T47D (cell line): ENCODE measurements around the gene MAML3.

Experiments
- DNase-seq, 2 experiments: peaks; one replicate each; pipeline versions ENCODE4 v3.0.0 to v3.0.0-alpha.2; 2011 to 2012; ENCODE audit warnings: low read depth in 1 of 2, low spot score in 1 of 2
- JUND ChIP-seq: IDR thresholded peaks from 2 replicates; pipeline ENCODE4 v1.6.1; 2012; ENCODE audit warnings: low read depth
- in situ Hi-C: cut with HindIII; loops from 2 replicates; pipeline ENCODE4 v1.10.0; 2016; ENCODE audit warnings: low sequenced_read_pairs, low pct_unique_long_range_greater_than_20kb

MAML3 gene

GRCh38 chr4:139878050-139878449 is 275.9 kb downstream of the MAML3 start:
- TF ChIP-seq JUND: no peak
- in situ Hi-C loops: no loop called here
- no peak for DNase-seq

GRCh38 chr4:139876337-139876941 is 277.5 kb downstream of the MAML3 start:
- no peak for TF ChIP-seq JUND
- in situ Hi-C loops: no loop called here
- no peak for DNase-seq

- TF ChIP-seq JUND: no peak
- peak in 1 of 2 experiments; percentile 10 for DNase-seq
- in situ Hi-C loops: no loop called here
Measured at GRCh38 chr4:139875411-139875825, 278.6 kb downstream of the MAML3 start.

GRCh38 chr4:139873111-139873860 is 280.7 kb downstream of the MAML3 start:
- DNase-seq: no peak
- in situ Hi-C loops: no loop called here
- TF ChIP-seq JUND: no peak

- no peak for TF ChIP-seq JUND
- DNase-seq: no peak
- in situ Hi-C loops: no loop called here
Measured at GRCh38 chr4:139872274-139872673, 281.7 kb downstream of the MAML3 start.

GRCh38 chr4:139869810-139870209 is 284.2 kb downstream of the MAML3 start:
- TF ChIP-seq JUND: no peak
- no peak for DNase-seq
- in situ Hi-C loops: no loop called here

- TF ChIP-seq JUND: no peak
- DNase-seq: no peak
- in situ Hi-C loops: no loop called here
Measured at GRCh38 chr4:139866276-139866962, 287.6 kb downstream of the MAML3 start.

- in situ Hi-C loops: no loop called here
- no peak for TF ChIP-seq JUND
- no peak for DNase-seq
Measured at GRCh38 chr4:139865537-139865936, 288.4 kb downstream of the MAML3 start.

- no peak for TF ChIP-seq JUND
- in situ Hi-C loops: no loop called here
- DNase-seq: no peak
Measured at GRCh38 chr4:139863531-139863930, 290.5 kb downstream of the MAML3 start.

- no peak for DNase-seq
- TF ChIP-seq JUND: no peak
- in situ Hi-C loops: no loop called here
Measured at GRCh38 chr4:139861471-139861870, 292.5 kb downstream of the MAML3 start.

GRCh38 chr4:139860435-139861024 is 293.5 kb downstream of the MAML3 start:
- in situ Hi-C loops: no loop called here
- TF ChIP-seq JUND: no peak
- no peak for DNase-seq

GRCh38 chr4:139859876-139860275 is 294.1 kb downstream of the MAML3 start:
- in situ Hi-C loops: no loop called here
- no peak for TF ChIP-seq JUND
- DNase-seq: no peak
